H1 (cell line): ENCODE measurements around the gene MCM5. TPM values are rescaled to one million over a fixed set of nuclear protein-coding genes. Genes with fewer than 3 reads are reported as not detected.

ENCODE experiments used
- BACH1 ChIP-seq: IDR thresholded peaks from 2 replicates; pipeline ENCODE4 v1.6.1; 2012; ENCODE audit warnings: low read length, improper control_type of control experiment
- CBX8 ChIP-seq: fragments of 300-800, 300-1000 bp; sonication (generic); IDR thresholded peaks from 2 replicates; pipeline ENCODE4 v1.7.1; 2016; ENCODE audit warnings: low read depth, low read length, borderline replicate concordance
- CHD2 ChIP-seq: IDR thresholded peaks from 2 replicates; pipeline ENCODE4 v1.6.1; 2012; ENCODE audit warnings: low read length, improper control_type of control experiment
- CREB1 ChIP-seq: IDR thresholded peaks from 2 replicates; pipeline ENCODE4 v1.6.1; 2012; ENCODE audit warnings: inconsistent platforms
- HDAC2 ChIP-seq, 2 experiments: fragments of 300-600 bp in 1 of 2; sonication (generic) in 1 of 2; IDR thresholded peaks; 2 replicates each; pipeline ENCODE4 v1.6.1; 2011 to 2012; ENCODE audit warnings: low read depth in 2 of 2, low read length in 2 of 2, mild to moderate bottlenecking in 2 of 2, moderate library complexity in 2 of 2, borderline replicate concordance in 1 of 2, inconsistent platforms in 1 of 2
- POLR2A ChIP-seq, 2 experiments: IDR thresholded peaks; 1 replicate in 1 of 2; 2 replicates in 1 of 2; pipeline ENCODE4 v1.6.1; 2011; ENCODE audit warnings: low read depth in 2 of 2, low read length in 2 of 2, mild to moderate bottlenecking in 2 of 2; ENCODE audit errors: control extremely low read depth in 1 of 2
- SRF ChIP-seq: IDR thresholded peaks from 2 replicates; pipeline ENCODE4 v1.6.1; 2011; ENCODE audit warnings: mild to moderate bottlenecking, low read depth, low read length, moderate library complexity
- polyA plus RNA-seq, 7 experiments: library from polyadenylated mRNA; depleted of rRNA in 3 of 7; stranded (reverse) in 5 of 7; unstranded in 2 of 7; fragments of >200 nt in 5 of 7; fragments of 200-250 nt in 2 of 7; gene quantifications; 1 replicate in 5 of 7; 2 replicates in 1 of 7; 4 replicates in 1 of 7; pipeline versions ENCODE4 v1.2.1 to v1.2.3, GENCODE V29; 2011 to 2013; ENCODE audit warnings: missing spikeins in 2 of 7, mixed read lengths in 2 of 7
- total RNA-seq: library from RNA; stranded (reverse); fragmentation: NEBNext Ultra II Directional; extraction: Animal tissue kit (Norgen Biotek cat#: 25700); gene quantifications from 2 replicates; pipeline ENCODE4 v1.2.1, GENCODE V29; 2021
- TF ChIP-seq, protein P1 (sequence below): IDR thresholded peaks from 2 replicates; pipeline ENCODE4 v1.6.1; 2012; ENCODE audit warnings: low read length, inconsistent platforms

MCM5 gene
- total and polyA plus RNA-seq, 2 of the 8 experiments (the other 6 are each of a cell fraction or from before 2014, with no cell fraction given): 210 to 305 TPM

DNA sequence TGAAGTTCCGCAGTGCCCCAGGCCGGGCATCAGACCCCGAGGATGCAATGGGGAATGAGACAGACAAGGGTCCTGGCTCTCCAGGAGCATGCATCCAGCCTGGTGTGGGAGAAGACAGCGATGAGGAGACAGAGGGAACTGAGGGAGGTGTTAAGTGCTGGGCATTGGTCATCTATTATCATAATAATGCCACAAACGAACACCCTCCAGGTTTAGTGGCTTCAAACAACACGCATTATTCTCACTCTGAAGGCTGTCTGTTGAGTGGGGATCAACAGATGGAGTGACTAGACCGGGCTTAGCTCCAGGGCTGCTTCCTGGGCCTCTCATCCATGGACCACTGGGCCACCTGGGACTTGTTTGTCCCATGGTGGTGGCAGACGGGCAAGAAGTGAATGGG is 48.6 kb downstream of the MCM5 start (continued):
- TF ChIP-seq CBX8: no peak
- TF ChIP-seq CREB1: no peak
- no peak for TF ChIP-seq CHD2
- no peak for TF ChIP-seq POLR2A (IDR thresholded peaks at IDR 0.05; ENCODE audit: control extremely low read depth in 1 of 2, low read depth in 2 of 2, low read length in 2 of 2)
- no peak for TF ChIP-seq HDAC2 (IDR thresholded peaks at IDR 0.05; ENCODE audit: borderline replicate concordance in 1 of 2, low read depth in 2 of 2, low read length in 2 of 2)
- TF ChIP-seq, protein P1, sequence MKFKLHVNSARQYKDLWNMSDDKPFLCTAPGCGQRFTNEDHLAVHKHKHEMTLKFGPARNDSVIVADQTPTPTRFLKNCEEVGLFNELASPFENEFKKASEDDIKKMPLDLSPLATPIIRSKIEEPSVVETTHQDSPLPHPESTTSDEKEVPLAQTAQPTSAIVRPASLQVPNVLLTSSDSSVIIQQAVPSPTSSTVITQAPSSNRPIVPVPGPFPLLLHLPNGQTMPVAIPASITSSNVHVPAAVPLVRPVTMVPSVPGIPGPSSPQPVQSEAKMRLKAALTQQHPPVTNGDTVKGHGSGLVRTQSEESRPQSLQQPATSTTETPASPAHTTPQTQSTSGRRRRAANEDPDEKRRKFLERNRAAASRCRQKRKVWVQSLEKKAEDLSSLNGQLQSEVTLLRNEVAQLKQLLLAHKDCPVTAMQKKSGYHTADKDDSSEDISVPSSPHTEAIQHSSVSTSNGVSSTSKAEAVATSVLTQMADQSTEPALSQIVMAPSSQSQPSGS: no peak
- TF ChIP-seq BACH1: no peak
- TF ChIP-seq SRF: no peak
- TF ChIP-seq, all 59 proteins: peak for 0
